ENCODE results near the gene LATS2. TPM values are rescaled to one million over a fixed set of nuclear protein-coding genes. Genes with fewer than 3 reads are reported as not detected.

The LATS2 gene
- polyA plus RNA-seq, 4 donors = 1.1 to 5.0 (median 2.9) TPM

- no peak overlapping the region for H3K27ac ChIP-seq (ENCODE audit: low read depth in 1 of 3, low read length in 2 of 3)
- peaks cover 0 to 8% (median 0%) of the 10 kb centered on the region in 3 donors for H3K36me3 ChIP-seq (ENCODE audit: control insufficient read depth in 3 of 3, insufficient read depth in 2 of 3, low read depth in 1 of 3, low read length in 3 of 3)
- H3K9me3 ChIP-seq (ENCODE audit: control insufficient read depth in 2 of 2, insufficient read depth in 1 of 2, low read depth in 1 of 2, low read length in 1 of 2) = no peaks in the 10 kb centered on the region
- no peaks in the 10 kb centered on the region for H3K4me1 ChIP-seq (ENCODE audit: control insufficient read depth in 3 of 3, insufficient read depth in 2 of 3, low read depth in 1 of 3, low read length in 2 of 3)
- H3K27me3 ChIP-seq (ENCODE audit: control insufficient read depth in 3 of 3, insufficient read depth in 3 of 3, low read length in 3 of 3) = no peaks in the 10 kb centered on the region
- 89 to 91% (median 90%) methylated on average over 10 of the region's 10 CpGs for WGBS, 3 donors
- no peak overlapping the region for H3K4me3 ChIP-seq (ENCODE audit: low read depth in 1 of 3, low read length in 3 of 3)
- FAIRE-seq = no peak
- no peak for DNase-seq
Measured at GRCh38 chr13:21047591-21048282, 13.6 kb downstream of the LATS2 start.

- DNase-seq = no peak
- Histone ChIP-seq H3K9me3 (ENCODE audit: control insufficient read depth in 2 of 2, insufficient read depth in 1 of 2, low read depth in 1 of 2, low read length in 1 of 2) (no peaks in the 10 kb centered on the region), H3K27me3 (ENCODE audit: control insufficient read depth in 3 of 3, insufficient read depth in 3 of 3, low read length in 3 of 3) (no peaks in the 10 kb centered on the region), H3K36me3 (ENCODE audit: control insufficient read depth in 3 of 3, insufficient read depth in 2 of 3, low read depth in 1 of 3, low read length in 3 of 3) (peaks cover 0 to 11% (median 0%) of the 10 kb centered on the region in 3 donors), H3K27ac (ENCODE audit: low read depth in 1 of 3, low read length in 2 of 3) (no peak overlapping the region), H3K4me3 (ENCODE audit: low read depth in 1 of 3, low read length in 3 of 3) (no peak overlapping the region), H3K4me1 (ENCODE audit: control insufficient read depth in 3 of 3, insufficient read depth in 2 of 3, low read depth in 1 of 3, low read length in 2 of 3) (no peaks in the 10 kb centered on the region)
- WGBS, 3 donors = 90 to 92% (median 90%) methylated on average over 9 of the region's 9 CpGs
- no peak for FAIRE-seq
Measured at GRCh38 chr13:21047087-21047486, 14.3 kb downstream of the LATS2 start.

- H3K27me3 ChIP-seq (ENCODE audit: control insufficient read depth in 3 of 3, insufficient read depth in 3 of 3, low read length in 3 of 3) = no peaks in the 10 kb centered on the region
- H3K4me3 ChIP-seq (ENCODE audit: low read depth in 1 of 3, low read length in 3 of 3) = no peak overlapping the region
- no peaks in the 10 kb centered on the region for H3K4me1 ChIP-seq (ENCODE audit: control insufficient read depth in 3 of 3, insufficient read depth in 2 of 3, low read depth in 1 of 3, low read length in 2 of 3)
- H3K36me3 ChIP-seq (ENCODE audit: control insufficient read depth in 3 of 3, insufficient read depth in 2 of 3, low read depth in 1 of 3, low read length in 3 of 3) = peaks cover 0 to 11% (median 0%) of the 10 kb centered on the region in 3 donors
- DNase-seq (no peak), FAIRE-seq (no peak)
- H3K9me3 ChIP-seq (ENCODE audit: control insufficient read depth in 2 of 2, insufficient read depth in 1 of 2, low read depth in 1 of 2, low read length in 1 of 2) = no peaks in the 10 kb centered on the region
- WGBS, 3 donors = 75 to 91% (median 84%) methylated on average over 7 of the region's 7 CpGs
- no peak overlapping the region for H3K27ac ChIP-seq (ENCODE audit: low read depth in 1 of 3, low read length in 2 of 3)
Measured at GRCh38 chr13:21046203-21046602, 15.2 kb downstream of the LATS2 start.

GRCh38 chr13:21045100-21045499, 16.3 kb downstream of the LATS2 start:
- WGBS, 3 donors = 63 to 78% (median 65%) methylated on average over 5 of the region's 5 CpGs
- no peaks in the 10 kb centered on the region for H3K27me3 ChIP-seq (ENCODE audit: control insufficient read depth in 3 of 3, insufficient read depth in 3 of 3, low read length in 3 of 3)
- H3K4me3 ChIP-seq (ENCODE audit: low read depth in 1 of 3, low read length in 3 of 3) = no peak overlapping the region
- no peak overlapping the region for H3K27ac ChIP-seq (ENCODE audit: low read depth in 1 of 3, low read length in 2 of 3)
- H3K36me3 ChIP-seq (ENCODE audit: control insufficient read depth in 3 of 3, insufficient read depth in 2 of 3, low read depth in 1 of 3, low read length in 3 of 3) = peaks cover 0 to 11% (median 0%) of the 10 kb centered on the region in 3 donors
- H3K4me1 ChIP-seq (ENCODE audit: control insufficient read depth in 3 of 3, insufficient read depth in 2 of 3, low read depth in 1 of 3, low read length in 2 of 3) = no peaks in the 10 kb centered on the region
- FAIRE-seq (no peak), DNase-seq (no peak)
- no peaks in the 10 kb centered on the region for H3K9me3 ChIP-seq (ENCODE audit: control insufficient read depth in 2 of 2, insufficient read depth in 1 of 2, low read depth in 1 of 2, low read length in 1 of 2)

GRCh38 chr13:21043898-21044297, 17.5 kb downstream of the LATS2 start:
- H3K4me1 ChIP-seq (ENCODE audit: control insufficient read depth in 3 of 3, insufficient read depth in 2 of 3, low read depth in 1 of 3, low read length in 2 of 3) = no peaks in the 10 kb centered on the region
- no peaks in the 10 kb centered on the region for H3K27me3 ChIP-seq (ENCODE audit: control insufficient read depth in 3 of 3, insufficient read depth in 3 of 3, low read length in 3 of 3)
- H3K9me3 ChIP-seq (ENCODE audit: control insufficient read depth in 2 of 2, insufficient read depth in 1 of 2, low read depth in 1 of 2, low read length in 1 of 2) = no peaks in the 10 kb centered on the region
- H3K27ac ChIP-seq (ENCODE audit: low read depth in 1 of 3, low read length in 2 of 3) = no peak overlapping the region
- FAIRE-seq = no peak
- H3K4me3 ChIP-seq (ENCODE audit: low read depth in 1 of 3, low read length in 3 of 3) = no peak overlapping the region
- DNase-seq = no peak
- peaks cover 0 to 11% (median 0%) of the 10 kb centered on the region in 3 donors for H3K36me3 ChIP-seq (ENCODE audit: control insufficient read depth in 3 of 3, insufficient read depth in 2 of 3, low read depth in 1 of 3, low read length in 3 of 3)
- 41 to 54% (median 42%) methylated on average over 2 of the region's 2 CpGs for WGBS, 3 donors

GRCh38 chr13:21040120-21040826, 21.1 kb downstream of the LATS2 start:
- no peaks in the 10 kb centered on the region for H3K27me3 ChIP-seq (ENCODE audit: control insufficient read depth in 3 of 3, insufficient read depth in 3 of 3, low read length in 3 of 3)
- no peaks in the 10 kb centered on the region for H3K4me1 ChIP-seq (ENCODE audit: control insufficient read depth in 3 of 3, insufficient read depth in 2 of 3, low read depth in 1 of 3, low read length in 2 of 3)
- H3K9me3 ChIP-seq (ENCODE audit: control insufficient read depth in 2 of 2, insufficient read depth in 1 of 2, low read depth in 1 of 2, low read length in 1 of 2) = no peaks in the 10 kb centered on the region
- DNase-seq (no peak), FAIRE-seq (no peak)
- WGBS, 3 donors = 82 to 89% (median 84%) methylated on average over 15 of the region's 15 CpGs
- no peak overlapping the region for H3K4me3 ChIP-seq (ENCODE audit: low read depth in 1 of 3, low read length in 3 of 3)
- no peak overlapping the region for H3K27ac ChIP-seq (ENCODE audit: low read depth in 1 of 3, low read length in 2 of 3)
- peaks cover 0 to 10% (median 0%) of the 10 kb centered on the region in 3 donors for H3K36me3 ChIP-seq (ENCODE audit: control insufficient read depth in 3 of 3, insufficient read depth in 2 of 3, low read depth in 1 of 3, low read length in 3 of 3)

GRCh38 chr13:21039097-21039800, 22.1 kb downstream of the LATS2 start:
- H3K36me3 ChIP-seq (ENCODE audit: control insufficient read depth in 3 of 3, insufficient read depth in 2 of 3, low read depth in 1 of 3, low read length in 3 of 3) = peaks cover 0 to 7% (median 0%) of the 10 kb centered on the region in 3 donors
- FAIRE-seq = no peak
- DNase-seq = no peak
- H3K4me1 ChIP-seq (ENCODE audit: control insufficient read depth in 3 of 3, insufficient read depth in 2 of 3, low read depth in 1 of 3, low read length in 2 of 3) = no peaks in the 10 kb centered on the region
- H3K9me3 ChIP-seq (ENCODE audit: control insufficient read depth in 2 of 2, insufficient read depth in 1 of 2, low read depth in 1 of 2, low read length in 1 of 2) = no peaks in the 10 kb centered on the region
- H3K4me3 ChIP-seq (ENCODE audit: low read depth in 1 of 3, low read length in 3 of 3) = no peak overlapping the region
- no peaks in the 10 kb centered on the region for H3K27me3 ChIP-seq (ENCODE audit: control insufficient read depth in 3 of 3, insufficient read depth in 3 of 3, low read length in 3 of 3)
- no peak overlapping the region for H3K27ac ChIP-seq (ENCODE audit: low read depth in 1 of 3, low read length in 2 of 3)
- WGBS, 3 donors = 40 to 70% (median 67%) methylated on average over 6 of the region's 6 CpGs

- H3K27ac ChIP-seq (ENCODE audit: low read depth in 1 of 3, low read length in 2 of 3) = no peak overlapping the region
- no peaks in the 10 kb centered on the region for H3K27me3 ChIP-seq (ENCODE audit: control insufficient read depth in 3 of 3, insufficient read depth in 3 of 3, low read length in 3 of 3)
- peaks cover 0 to 7% (median 0%) of the 10 kb centered on the region in 3 donors for H3K36me3 ChIP-seq (ENCODE audit: control insufficient read depth in 3 of 3, insufficient read depth in 2 of 3, low read depth in 1 of 3, low read length in 3 of 3)
- 78 to 85% (median 80%) methylated on average over 8 of the region's 8 CpGs for WGBS, 3 donors
- H3K4me3 ChIP-seq (ENCODE audit: low read depth in 1 of 3, low read length in 3 of 3) = no peak overlapping the region
- H3K9me3 ChIP-seq (ENCODE audit: control insufficient read depth in 2 of 2, insufficient read depth in 1 of 2, low read depth in 1 of 2, low read length in 1 of 2) = no peaks in the 10 kb centered on the region
- FAIRE-seq (no peak), DNase-seq (no peak)
- no peaks in the 10 kb centered on the region for H3K4me1 ChIP-seq (ENCODE audit: control insufficient read depth in 3 of 3, insufficient read depth in 2 of 3, low read depth in 1 of 3, low read length in 2 of 3)
Measured at GRCh38 chr13:21037656-21038055, 23.7 kb downstream of the LATS2 start.
